ENCODE results near the gene NBDY.
"Not testable (repeated sequence)": the region's sequence is repeated elsewhere in the genome, so short reads cannot be mapped to it uniquely, and the experiment has no call there.

Gene NBDY, protein sequence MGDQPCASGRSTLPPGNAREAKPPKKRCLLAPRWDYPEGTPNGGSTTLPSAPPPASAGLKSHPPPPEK

DNA sequence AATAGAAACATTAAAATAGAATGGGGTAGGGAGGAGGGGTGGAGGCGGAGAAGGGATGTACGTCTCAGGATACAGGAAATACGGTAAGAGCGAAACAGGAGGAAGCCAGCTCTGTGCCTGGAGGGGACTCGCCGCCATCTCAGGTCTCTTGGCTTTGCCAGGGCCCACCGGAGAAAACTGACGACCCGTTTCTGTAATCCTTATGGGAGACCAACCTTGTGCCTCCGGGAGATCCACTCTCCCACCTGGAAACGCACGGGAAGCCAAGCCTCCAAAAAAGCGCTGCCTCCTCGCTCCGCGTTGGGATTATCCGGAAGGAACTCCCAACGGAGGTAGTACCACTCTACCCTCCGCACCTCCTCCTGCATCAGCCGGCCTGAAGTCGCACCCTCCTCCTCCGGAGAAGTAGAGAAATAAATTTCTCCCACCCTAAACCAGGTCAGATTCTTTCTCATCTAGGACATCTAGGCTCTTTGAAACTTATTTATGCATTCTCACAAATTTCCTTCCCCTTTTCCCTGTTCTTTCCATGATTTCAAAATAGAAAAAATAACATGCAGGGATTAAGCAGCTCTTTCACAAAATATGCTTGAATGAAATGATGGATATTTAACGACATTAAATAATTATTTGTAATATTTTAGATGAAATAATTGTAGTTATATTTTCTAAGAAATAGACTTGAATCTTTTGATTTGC lies at the start of gene NBDY:
TSS of gene NBDY (plus strand) at position 92 of the 699 bp plus-strand sequence. CDS start at position 203, 111 bp downstream.
- no peak for DNase-seq

DNA sequence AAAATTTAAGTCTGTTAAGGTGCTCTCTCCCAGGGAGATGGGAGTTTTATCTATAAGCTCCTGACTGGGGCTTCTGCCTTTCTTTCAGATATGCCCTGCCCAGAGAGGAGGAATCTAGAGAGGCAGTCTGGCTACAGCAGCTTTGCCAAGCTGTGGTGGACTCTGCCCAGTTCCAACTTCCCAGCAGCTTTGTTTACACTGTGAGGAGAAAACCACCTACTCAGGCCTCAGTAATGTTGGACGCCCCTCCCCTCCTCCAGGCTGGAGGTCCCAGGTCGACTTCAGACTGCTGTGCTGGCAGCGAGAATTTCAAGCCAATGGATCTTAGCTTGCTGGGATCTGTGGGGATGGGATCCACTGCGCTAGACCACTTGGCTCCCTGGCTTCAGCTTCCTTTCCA lies 24.5 kb upstream of the NBDY start:
- DNase-seq, result not testable (repeated sequence)

DNA sequence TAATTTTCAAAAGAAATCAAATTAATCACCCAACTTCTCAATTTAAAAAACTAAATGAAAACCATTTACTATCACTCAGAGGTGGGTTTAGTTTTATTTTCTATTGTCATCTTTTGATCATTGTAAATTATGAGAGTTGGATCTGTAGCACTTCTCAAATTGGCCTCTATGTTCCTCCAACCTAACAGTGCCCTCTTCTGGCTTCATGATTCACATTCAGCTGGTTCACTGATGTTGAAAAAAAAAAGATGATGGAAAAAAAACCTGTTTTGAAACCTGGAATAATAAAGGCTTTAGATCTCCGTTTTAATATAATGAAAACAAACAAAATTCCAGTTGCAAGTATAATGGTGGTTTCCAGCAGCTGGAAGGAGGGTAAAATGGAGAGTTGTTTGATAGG lies 2.4 kb upstream of the NBDY start:
- DNase-seq, result no peak

DNA sequence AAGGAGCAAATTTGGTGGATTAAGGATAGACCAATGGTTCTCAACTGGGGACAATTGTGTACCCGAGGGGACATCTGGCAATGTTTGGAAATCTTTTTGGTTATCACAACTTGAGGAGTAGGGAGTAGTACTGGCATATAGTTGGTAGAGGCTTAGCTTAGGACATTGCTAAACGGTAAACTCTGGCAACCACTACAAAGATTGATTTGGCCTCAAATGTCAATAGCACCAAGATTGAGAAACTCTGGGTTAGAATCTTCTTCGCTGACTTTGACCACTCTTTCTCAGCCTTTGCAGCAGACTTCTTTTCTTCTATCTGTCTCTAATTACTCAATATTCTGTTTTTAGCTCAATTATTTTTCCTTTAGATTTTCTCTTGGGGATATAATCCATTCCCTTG lies 1.5 kb upstream of the NBDY start:
- no peak for DNase-seq

DNA sequence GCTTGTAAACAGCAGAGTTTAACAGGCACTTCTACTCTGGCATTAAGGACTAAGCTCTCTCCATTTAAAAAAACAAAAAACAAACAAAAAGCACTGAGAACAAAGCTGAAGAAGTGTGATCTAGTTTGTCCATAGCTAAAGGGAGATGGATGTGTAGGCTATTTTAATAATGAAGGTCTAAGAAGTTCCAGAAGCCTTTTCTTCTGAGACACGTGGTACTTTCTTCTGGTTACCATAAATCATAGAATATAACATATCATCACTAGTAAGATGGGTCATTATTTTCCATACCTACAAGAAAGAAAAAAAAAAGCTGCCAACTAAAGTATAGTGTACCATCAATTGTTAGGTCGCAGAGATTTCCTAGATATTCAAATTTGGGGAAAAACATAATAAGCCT lies 722 bp upstream of the NBDY start:
- DNase-seq, result no peak

DNA sequence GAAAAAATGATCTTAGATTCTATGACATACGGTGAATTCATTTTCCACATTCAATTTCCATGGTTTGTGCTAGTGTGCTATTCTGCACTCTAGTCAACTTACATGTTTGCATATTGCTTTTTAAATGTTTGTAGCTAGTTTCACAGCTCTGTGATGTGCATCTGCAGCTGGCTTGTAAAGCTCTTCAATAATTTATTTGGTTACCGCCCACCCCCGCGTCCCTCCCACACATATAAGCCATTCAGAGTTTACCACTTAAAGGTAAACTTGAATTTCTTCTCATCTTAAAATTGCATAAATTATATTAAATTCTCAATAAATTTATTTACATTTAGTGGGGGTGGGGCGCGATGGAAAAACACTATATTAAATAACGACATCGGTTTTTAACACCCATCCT lies 291 bp upstream of the NBDY start:
- no peak for DNase-seq

DNA sequence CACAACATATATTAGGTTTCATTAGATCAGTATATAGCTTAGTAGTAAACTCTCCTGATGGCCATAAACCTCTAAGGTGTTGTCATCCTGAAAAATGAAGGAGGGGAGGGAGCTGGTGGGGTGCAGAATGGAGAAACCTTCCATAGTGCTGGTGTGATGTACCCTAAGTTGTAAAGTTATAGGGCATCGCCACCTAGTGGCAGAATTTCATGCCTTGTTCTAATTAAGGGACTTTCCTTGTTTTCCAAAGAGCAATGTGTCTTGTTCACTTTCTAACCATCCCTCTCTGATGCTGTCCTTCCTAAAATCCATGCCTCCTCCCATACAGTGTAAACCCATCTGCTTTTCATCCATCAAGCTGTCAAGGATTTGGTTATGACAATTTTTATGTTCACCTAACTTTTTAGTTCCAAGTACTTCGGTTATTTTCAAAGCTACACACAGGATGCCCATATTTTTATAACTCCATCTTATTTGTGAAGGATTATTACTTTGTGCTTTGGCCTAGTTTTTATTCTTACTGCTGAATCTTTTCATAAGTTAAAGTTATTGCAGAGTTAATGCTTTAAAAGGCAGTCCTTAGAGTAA lies 4.5 kb downstream of the NBDY start:
- no peak for DNase-seq

DNA sequence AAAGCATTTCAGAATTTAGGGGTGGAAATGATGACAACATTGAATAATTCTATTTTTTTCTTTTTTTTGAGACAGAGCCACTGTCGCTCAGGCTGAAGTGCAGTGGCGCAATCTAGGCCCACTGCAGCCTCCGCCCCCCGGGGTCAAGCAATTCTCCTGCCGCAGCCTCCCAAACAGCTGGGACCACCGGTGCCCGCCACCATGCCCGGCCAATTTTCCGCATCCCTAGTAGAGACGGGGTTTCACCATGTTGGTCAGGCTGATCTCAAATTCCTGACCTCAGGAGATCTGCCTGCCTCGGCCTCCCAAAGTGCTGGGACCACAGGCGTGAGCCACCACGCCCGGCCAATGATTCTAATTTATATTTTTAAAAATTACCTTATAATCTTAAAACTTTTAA lies 7.2 kb downstream of the NBDY start:
- DNase-seq, result no peak

DNA sequence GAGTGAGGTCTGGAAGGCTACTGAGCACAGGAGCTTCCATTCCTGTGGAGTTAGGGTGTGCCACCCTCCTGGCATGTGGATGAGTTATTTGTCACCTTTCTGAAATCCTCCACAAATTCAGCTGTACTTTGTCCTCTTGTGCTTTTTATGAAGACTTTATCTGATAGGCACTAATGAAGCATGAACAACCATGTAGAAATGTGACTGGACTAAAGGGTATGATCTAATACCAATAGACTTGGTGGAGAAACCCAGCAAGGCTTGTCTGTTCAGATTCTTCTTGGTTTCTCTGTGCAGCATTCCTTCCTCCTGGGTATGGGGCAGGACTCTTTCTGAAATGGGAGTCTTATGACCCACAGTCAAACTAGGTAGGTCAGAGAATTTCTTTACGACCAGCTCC lies 9.6 kb downstream of the NBDY start:
- no peak for DNase-seq

DNA sequence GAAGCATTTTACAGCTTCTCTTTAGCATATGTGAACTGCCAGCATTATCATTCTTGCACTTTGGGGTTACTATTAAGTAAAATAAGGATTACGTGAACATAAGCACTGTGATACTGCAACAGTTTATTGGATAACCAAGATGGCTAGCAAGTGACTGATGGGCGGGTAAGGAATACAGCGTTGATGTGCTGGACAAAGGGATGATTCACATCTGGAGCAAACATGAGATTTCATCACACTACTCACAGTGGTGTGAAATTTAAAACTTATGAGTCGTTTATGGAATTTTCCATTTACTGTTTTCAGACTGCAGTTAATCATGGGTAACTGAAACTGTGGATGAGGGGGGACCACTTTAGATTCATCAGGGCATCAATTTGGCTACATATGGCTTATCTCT lies 16.0 kb downstream of the NBDY start:
- no peak for DNase-seq

DNA sequence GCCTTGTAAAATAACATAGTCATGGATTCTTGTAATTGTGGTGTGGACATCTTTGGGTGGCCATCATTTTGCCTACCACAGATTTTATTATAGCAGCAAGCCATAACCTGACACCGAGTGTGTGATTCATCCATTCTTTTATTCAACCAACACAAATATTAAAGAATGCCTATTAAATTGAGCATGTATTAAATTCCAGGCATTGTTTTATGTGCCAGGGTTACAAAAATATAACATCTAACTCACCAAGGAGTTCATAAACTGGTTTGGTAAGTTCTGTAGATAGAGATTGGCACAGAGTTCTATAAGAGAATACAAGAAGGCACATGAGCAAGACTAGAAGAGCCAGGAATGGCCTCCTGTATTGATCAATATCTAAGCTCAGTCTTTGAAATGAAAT lies 18.0 kb downstream of the NBDY start:
- DNase-seq, result no peak

DNA sequence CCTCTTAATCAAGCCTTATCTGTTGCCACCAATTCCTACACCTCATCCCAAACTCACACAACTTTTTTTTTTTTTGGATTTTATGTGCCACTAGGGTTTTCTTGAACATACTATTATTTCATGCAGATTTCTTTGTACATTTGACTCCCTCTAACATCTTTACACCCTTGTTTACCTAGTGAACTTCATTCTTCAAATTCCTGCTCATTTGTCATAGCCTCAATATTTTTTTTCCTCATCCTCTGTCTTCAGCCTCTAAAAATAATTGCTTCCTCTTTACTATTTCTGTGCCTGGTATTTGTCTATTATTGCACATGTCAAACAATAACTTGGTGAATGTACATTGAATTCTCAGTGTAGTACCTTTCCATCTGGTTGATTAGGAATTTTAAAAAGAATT lies 22.0 kb downstream of the NBDY start:
- DNase-seq, result no peak

DNA sequence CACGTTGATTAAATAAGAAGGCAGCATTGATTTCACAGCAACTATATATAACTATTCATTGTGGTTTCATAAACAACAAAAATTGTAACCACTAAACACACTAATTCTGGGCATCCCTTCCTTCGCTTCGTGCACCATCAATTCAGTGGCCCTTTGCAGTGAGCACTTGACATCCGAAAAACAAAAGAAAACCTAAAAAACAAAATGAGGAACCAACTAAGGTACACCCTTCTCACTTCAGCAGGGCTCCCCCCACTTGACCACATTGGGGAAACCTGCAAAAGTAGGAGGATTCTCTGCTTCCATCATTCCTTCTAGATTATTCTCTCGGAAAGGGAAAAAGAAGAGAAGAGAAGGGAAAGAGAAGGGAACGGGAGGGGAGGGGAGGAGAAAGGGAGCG lies 28.3 kb downstream of the NBDY start:
- no peak for DNase-seq

DNA sequence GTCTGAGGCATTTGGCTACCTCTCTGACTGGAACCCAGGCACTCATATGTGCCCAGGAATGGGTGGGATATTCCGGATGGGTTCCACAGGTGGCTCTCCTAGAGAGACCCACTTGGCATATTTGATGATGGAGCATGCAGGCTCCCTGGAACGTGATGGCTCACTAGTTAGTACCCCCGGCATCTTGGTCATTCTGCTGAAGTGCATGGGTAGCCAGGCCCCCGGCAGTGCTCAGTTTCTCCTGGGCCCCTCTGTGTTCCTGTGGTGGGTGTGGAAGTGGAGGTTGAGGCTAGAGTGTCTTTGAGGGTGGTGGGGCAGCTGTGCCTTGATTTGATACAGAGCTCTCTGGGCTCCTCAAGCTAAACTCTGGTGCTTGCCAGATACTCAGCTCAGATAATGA lies 29.4 kb downstream of the NBDY start:
- no peak for DNase-seq

DNA sequence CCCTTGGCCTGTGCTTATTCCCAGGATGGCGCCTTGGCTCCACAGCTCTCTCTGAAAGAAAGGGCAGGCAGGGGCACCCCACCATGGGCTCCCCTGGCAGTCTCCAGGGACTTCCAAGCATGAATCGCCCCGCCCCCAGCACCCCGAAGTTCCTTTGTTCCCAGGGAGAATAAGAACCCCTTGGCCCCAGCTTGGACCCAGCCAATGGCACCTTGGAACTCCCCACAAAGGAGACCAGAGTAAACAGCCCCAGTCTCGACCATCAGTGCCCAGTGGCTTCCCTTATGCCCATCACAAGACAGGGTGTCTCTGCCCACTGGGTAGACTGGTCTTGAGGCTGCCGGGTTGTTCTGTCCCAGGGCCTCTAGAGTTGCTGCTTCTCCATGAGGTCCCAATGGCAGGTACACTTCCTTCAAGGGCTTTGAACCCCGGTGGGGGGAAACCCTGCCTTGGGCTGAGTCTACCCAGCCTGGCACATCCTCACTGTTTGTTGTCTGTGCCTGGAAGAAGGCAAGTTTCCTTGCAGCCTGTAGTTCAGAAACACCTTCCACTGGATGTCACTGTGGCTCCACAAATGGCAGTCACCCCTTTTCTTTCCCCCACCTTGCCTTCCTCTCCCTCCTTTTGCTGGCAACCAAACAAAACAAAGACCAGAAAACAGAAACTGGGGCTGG lies 30.8 kb downstream of the NBDY start:
- DNase-seq, result no peak

DNA sequence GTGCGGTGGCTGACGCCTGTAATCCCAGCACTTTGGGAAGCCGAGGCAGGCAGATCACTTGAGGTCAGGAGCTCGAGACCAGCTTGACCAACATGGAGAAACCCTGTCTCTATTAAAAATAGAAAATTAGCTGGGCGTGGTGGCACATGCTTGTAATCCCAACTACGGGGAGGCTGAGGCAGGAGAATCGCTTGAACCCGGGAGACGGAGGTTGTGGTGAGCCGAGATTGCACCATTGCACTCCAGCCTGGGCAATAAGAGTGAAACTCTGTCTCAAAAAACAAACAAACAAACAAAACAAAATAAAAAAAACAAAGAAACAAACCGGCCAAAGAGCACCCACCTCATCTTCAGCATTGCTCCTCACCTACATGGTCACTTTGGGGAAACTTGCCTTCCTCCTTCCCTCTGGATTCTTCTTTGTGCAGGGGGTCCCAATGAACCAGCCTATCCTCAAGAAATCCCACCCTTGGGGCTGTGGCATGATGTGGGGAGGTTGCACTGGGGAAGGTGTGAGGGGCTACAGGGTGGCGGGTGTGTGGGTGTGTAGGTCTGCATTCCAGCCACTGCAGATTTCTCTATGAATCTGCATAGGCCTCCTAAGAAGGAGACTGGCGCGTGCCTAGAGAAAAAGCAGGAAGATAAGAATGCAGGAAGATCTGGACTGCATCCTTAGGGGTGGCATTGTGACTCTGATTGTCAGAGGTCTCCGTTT lies 31.5 kb downstream of the NBDY start:
- not testable (repeated sequence) for DNase-seq

DNA sequence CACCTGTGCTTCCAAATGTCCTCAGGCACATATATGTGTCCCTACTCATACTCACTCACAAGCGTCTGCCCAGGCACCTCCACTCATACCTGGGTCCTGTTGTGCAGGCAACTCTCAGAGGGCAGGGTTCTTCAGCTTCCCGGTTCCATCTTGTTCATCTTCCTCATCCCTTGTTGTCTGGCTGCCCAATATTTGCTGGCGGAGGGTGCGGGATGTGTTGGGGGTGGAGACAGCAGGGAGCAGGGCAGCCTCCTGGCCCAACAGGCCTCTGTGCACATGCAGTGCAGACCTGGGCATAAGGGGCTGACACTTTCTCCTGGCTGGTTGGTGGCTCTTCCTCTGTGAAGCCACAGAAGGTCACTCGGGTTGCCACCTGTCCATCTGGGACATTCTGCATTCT lies 32.1 kb downstream of the NBDY start:
- DNase-seq, result no peak

DNA sequence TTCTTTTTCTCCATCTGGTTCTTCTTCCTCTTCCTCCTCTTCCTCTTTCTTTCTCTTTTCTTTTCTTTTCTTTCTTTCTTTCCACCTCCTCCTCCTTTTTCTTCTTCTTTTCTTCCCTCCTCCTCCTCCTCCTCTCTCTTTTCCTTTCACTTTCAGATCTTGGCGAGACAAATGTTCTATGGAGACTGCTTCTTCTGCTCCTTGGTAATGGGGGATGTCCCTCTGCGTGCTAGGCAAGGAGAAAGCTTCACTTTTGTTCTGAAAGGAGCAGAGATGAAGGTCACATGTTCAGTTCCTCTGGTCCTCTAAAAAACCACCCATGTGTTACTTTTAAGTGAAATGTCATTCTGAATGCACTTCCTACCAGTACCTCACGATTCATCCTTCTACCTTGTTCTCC lies 33.2 kb downstream of the NBDY start:
- no peak for DNase-seq

DNA sequence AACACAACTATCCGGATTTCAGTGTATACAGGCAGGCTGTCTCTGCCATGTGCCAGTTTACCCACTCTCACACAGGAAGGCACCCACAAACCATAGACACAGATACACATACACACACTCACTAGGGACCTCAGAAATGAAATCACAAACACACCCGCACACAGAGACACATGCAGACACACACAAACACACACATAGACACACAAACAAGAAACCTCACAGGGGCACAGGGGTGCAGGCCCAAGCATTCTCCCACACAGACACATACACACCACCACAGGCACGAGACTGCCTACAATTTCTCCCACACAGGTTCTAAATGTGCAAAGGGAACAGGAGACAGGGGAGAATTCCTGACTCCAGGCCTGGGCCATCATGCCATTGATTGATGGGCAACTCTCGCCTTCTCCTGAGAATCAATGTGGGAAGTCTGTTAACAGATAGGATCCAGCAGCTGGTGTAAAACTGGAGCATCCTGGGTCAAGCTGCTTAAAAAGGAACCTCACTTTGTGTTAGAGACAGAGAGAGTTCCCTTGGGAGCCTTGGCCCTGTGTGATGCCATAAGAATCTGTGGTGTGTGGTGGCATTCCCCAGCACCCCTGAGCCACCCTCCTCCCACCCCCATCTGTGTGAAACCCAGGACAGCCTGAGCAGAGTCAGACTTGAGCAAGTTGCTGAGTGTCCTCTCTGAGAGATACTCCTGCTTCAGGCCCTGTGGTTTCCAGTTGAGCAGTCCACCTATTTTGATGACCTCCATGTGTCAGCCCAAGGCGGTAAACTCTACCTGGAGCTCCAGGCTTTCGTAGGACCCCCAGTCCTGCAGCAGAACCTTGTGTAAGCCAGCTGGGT lies 33.9 kb downstream of the NBDY start:
- DNase-seq, result no peak

DNA sequence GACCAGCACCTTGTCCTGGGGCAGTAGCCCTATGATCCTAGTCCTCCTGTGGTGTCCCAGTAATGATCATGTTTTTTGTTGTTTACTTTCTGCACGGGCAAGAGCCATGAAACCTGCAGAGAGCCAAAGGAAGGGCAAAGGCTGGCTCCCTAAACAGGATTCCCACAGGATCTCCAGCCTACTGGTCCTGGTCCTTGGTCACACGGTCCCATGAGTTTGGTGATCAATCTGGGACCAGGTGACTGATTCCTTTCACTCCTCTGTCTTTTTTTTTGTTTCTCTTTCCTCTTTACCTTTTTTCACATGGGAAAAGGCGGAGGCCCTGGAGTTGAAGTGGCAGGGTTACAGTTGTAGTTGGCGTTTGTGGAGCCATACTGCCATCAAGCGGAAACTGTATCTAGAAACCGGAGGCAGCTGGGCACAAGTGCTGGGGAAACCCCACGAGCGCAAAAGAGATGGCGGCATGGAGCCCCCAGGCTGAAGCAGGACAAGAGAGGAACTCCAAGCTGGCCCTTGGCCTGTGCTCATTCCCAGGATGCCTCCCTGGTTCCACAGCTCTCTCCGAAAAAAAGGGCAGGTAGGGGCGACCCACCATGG lies 34.6 kb downstream of the NBDY start:
- DNase-seq, result no peak

DNA sequence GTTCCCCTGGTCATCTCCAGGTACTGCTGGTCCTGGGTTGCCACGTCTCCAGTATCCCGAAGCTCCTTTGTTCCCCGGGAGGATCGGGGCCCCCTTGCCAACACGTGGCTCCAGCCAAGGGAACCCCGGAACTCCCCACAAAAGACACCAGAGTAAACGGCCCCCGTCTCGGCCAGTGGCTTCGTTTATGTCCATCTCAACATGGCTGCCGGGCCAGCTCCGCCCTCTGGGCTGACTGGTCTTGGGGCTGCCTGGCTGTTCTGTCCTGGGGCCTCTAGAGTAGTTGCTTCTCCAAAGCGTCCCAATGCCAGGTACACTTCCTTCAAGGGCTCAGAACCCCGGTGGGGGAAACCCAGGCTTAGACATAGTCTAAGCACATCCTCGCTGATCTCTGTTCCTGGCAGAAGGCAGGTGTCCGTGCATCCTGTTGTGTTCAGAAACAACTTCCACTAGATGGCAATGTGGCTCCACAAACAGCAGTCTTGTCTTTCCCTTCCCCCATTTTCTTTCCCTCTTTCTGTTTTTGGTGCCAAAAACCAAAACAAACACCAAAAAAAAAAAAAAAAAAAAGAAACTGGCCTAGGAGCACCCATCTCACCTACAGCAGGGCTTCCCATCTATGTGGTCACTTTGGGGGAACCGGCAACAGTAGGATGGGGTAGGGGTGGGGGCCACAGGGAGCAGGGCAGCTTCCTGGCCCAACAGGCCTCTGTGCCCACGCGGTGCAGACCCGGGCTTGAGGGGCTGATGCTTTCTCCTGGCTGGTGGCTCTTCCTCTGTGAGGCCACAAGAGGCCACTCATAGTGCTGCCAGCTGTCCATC lies 35.3 kb downstream of the NBDY start:
- no peak for DNase-seq

Measured in SIG-M5 (cell line).